Measurements from ENCODE around the gene MANF.
"Not testable (repeated sequence)": the region's sequence is repeated elsewhere in the genome, so short reads cannot be mapped to it uniquely, and the experiment has no call there.

Gene MANF

GRCh38 chr3:51355891-51356578, 29.1 kb upstream of the MANF start:
- TF ChIP-seq, protein P1, sequence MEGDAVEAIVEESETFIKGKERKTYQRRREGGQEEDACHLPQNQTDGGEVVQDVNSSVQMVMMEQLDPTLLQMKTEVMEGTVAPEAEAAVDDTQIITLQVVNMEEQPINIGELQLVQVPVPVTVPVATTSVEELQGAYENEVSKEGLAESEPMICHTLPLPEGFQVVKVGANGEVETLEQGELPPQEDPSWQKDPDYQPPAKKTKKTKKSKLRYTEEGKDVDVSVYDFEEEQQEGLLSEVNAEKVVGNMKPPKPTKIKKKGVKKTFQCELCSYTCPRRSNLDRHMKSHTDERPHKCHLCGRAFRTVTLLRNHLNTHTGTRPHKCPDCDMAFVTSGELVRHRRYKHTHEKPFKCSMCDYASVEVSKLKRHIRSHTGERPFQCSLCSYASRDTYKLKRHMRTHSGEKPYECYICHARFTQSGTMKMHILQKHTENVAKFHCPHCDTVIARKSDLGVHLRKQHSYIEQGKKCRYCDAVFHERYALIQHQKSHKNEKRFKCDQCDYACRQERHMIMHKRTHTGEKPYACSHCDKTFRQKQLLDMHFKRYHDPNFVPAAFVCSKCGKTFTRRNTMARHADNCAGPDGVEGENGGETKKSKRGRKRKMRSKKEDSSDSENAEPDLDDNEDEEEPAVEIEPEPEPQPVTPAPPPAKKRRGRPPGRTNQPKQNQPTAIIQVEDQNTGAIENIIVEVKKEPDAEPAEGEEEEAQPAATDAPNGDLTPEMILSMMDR (IDR thresholded peaks at IDR 0.05; ENCODE audit: low read depth, low read length): no peak
- no peak overlapping the region for H3K4me3 ChIP-seq (ENCODE audit: low read depth, low read length)

- no peak overlapping the region for H3K4me3 ChIP-seq (ENCODE audit: low read depth, low read length)
- TF ChIP-seq, protein P1 (IDR thresholded peaks at IDR 0.05; ENCODE audit: low read depth, low read length): no peak
Observed at GRCh38 chr3:51357856-51358255, 27.2 kb upstream of the MANF start.

DNA sequence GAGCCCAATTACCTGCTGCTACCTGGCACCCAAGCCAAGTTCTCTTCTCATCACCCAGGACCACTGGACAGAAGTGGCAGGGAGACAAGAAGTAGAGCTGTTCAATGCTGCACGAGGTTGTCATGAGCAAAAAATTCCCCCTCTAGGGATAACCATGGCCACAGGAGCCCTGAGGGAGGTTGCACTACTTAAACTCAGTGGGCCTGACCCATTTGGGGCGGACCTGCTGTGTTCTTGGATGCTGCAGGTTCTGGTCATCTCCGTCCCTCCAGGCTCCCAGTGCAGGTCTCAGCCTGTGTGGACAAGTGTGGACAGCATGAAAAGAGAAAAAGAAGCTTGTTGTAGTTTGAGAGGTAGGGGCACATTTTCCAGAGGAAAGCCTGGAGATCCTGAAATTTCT, 26.1 kb upstream of the MANF start:
- TF ChIP-seq, protein P1 (IDR thresholded peaks at IDR 0.05; ENCODE audit: low read depth, low read length): no peak
- no peak overlapping the region for H3K4me3 ChIP-seq (ENCODE audit: low read depth, low read length)

GRCh38 chr3:51360806-51361205, 24.3 kb upstream of the MANF start:
- no peak overlapping the region for H3K4me3 ChIP-seq (ENCODE audit: low read depth, low read length)
- TF ChIP-seq, protein P1 (IDR thresholded peaks at IDR 0.05; ENCODE audit: low read depth, low read length): no peak

GRCh38 chr3:51361746-51362145, 23.3 kb upstream of the MANF start:
- no peak overlapping the region for H3K4me3 ChIP-seq (ENCODE audit: low read depth, low read length)
- TF ChIP-seq, protein P1 (IDR thresholded peaks at IDR 0.05; ENCODE audit: low read depth, low read length): no peak

DNA sequence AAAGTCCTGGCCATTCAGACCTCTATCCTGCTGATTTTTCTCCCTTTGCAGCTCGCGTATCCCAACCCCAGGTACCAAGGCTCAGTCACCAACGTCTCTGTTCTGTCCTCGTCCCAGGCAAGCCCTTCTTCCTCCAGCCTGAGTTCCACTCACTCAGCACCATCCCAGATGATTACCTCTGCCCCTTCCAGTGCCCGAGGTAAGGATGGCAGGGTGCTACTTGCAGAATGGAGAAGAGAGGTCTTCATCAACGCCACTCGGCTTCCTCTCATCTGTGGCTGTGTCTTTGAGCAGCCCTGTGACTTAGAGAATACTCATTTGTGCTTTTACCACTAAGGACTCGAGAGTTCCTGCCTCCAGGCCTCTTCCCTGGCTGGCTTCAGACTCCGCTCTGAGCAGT, 22.6 kb upstream of the MANF start:
- H3K4me3 ChIP-seq (ENCODE audit: low read depth, low read length): no peak overlapping the region
- TF ChIP-seq, protein P1 (IDR thresholded peaks at IDR 0.05; ENCODE audit: low read depth, low read length): no peak

- H3K4me3 ChIP-seq (ENCODE audit: low read depth, low read length): not testable (repeated sequence)
Observed at GRCh38 chr3:51368276-51368675, 16.8 kb upstream of the MANF start.
